ENCODE data around the gene MAP3K15. TPM values are rescaled to one million over a fixed set of nuclear protein-coding genes. Genes with fewer than 3 reads are reported as not detected.
A peak's percentile ranks its signal among the peaks of the same experiment; 100 is the strongest.

Gene MAP3K15
- total RNA-seq, 2 experiments from 2014 or later, result 0.21 to 0.38 TPM

DNA sequence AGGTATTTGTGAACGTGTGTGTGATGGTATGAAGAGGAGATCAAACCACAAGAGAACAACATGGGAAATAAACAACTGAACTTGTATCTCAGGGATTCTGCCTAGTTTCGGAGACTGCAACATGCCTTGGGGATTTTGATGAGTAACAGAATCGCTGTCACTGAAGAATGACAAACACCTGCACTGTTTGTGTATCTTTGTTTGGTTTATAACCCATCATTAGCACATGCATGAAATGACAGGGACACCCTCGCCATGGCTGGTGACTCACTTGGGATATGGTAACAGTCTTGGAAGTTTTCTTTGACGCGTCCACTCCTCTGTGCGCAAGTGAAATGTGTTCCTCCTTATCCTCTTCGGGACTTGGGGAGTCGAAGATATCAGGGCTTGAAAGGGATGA lies 30.3 kb upstream of the MAP3K15 start:
- ATAC-seq (no peak), DNase-seq (no peak)
- Mint-ChIP-seq H3K27me3 (no peaks in the 10 kb centered on the region), H3K4me1 (peaks cover 31% of the 10 kb centered on the region), H3K36me3 (peaks cover 44% of the 10 kb centered on the region), H3K9me3 (ENCODE audit: low read depth) (no peaks in the 10 kb centered on the region), H3K4me3 (no peak overlapping the region), H3K27ac (peak overlapping the region; percentile 6)
- CTCF ChIA-PET, result interaction anchor here (0.6 kb wide), 1 partner anchor 45 kb away, joined by 3 read pairs; no protein-coding TSS in a partner anchor

DNA sequence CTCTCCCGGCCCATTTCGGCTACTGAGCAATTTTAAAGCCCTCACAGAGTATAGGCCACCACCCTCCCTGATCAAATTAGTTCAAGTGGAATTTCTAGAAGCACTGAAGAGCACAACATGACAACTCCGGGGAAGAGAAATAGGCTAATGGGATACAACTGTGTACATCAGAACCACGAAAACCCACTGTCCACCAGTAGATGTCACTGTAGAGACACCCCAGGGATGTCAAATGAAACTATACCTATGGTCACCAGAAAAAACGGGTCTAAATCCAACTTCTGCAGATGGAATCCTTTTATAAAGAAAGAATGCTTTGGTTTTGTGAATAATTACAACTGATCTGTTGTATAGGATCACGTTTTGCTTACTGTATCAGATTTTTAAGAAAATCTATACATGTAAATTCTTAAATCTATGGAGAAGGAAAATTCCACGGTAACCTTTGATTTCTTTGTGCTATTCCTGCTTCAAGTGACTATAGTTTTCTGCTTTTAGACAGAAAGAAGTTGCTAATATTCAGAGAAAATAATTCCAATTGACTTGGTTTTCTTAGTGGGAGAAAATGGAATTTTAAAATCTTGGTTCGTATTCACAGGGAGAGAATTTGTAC lies 29.5 kb upstream of the MAP3K15 start:
- DNase-seq, result peak; percentile 53

DNA sequence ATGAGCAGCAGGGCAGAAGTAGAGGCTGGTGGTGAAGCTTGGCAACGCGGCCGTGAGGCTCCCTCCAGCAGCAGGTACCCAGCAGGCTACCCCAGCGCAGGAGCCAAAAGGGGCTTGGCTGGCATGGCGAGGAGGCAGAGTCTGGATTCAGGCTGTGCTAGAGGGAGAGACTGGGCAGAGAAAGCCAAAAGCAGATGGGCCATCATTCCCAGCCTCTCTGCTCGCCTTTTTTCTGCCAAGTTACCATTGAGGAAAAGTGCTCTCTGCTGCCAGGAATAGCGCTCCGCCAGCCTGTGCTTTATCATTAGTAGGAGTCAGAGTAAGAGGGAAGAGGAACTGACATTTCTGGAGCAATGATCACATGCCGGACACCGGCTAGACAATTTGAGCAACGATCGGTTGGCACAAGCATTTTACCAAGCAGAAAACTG lies 28.7 kb upstream of the MAP3K15 start:
- CTCF ChIA-PET, result no interaction called here
- H3K27me3 Mint-ChIP-seq, result no peaks in the 10 kb centered on the region
- peaks cover 16% of the 10 kb centered on the region for H3K4me1 Mint-ChIP-seq
- DNase-seq, result no peak
- H3K4me3 Mint-ChIP-seq, result no peak overlapping the region
- no peak for ATAC-seq
- H3K9me3 Mint-ChIP-seq (ENCODE audit: low read depth), result no peaks in the 10 kb centered on the region
- H3K36me3 Mint-ChIP-seq, result peaks cover 41% of the 10 kb centered on the region
- H3K27ac Mint-ChIP-seq, result no peak overlapping the region

More for the DNA sequence above, 29.5 kb upstream of the MAP3K15 start:
- Mint-ChIP-seq H3K27ac (peak overlapping the region; percentile 58), H3K4me3 (no peak overlapping the region), H3K36me3 (peaks cover 44% of the 10 kb centered on the region), H3K4me1 (peaks cover 23% of the 10 kb centered on the region), H3K27me3 (no peaks in the 10 kb centered on the region), H3K9me3 (ENCODE audit: low read depth) (no peaks in the 10 kb centered on the region)
- CTCF ChIA-PET, result no interaction called here
- ATAC-seq, result peak; percentile 61

DNA sequence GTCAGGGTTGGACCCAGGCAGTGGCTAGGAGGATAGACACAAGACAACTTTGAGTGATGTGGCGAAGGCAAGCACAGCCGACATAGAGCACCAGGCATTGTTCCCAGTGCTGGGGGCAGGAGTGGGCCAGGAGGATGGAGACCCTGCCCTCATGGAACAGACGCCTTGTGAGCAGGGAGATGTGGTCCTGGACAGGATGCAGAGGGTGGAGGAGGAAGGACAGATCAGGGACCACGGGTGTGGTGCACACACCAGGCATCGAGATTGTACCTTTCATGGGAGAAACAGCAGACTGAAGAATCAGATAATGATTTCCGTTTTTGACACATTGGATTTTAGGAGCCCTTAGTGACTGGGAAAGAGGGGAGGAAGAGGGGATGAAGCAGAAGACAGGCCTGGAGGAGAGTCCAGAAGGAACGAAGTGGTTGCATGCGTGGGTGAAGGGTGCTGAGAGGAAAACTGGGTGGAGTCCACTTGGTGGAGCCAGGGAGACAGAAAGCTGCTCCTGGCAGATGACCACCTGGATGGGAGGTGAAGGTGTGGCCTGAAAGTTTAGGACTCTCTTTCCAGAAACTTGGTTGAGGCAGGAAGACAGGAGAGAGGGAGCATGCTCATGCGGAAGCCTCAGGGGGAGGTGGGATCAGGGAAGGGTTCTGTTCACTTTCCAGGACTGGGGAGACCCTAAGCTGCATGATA lies 27.9 kb upstream of the MAP3K15 start:
- Mint-ChIP-seq H3K27ac (no peak overlapping the region), H3K4me3 (no peak overlapping the region), H3K27me3 (no peaks in the 10 kb centered on the region), H3K36me3 (peaks cover 34% of the 10 kb centered on the region), H3K4me1 (peaks cover 8% of the 10 kb centered on the region), H3K9me3 (ENCODE audit: low read depth) (no peaks in the 10 kb centered on the region)
- ATAC-seq (no peak), DNase-seq (no peak)
- CTCF ChIA-PET, result no interaction called here

DNA sequence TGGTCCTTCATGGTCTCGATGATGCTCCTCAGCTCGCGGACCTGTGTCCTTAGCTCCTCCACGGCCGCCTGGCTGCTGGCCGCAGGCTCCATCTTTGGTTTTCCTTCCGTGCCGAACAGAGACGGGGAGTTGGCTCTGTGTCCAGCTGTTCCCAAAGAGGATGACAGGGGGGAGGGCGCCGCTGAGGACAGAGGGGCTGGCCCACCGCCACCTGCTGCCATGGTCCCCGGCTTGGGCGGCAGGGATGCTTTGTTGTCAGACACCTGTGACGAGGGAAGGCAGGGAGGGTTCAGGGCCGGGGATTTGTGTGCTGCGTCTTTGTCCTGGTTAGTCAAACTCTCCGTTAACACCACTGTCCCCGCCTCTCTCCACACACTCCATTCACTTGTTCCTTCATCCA lies 26.6 kb upstream of the MAP3K15 start:
- H3K9me3 Mint-ChIP-seq (ENCODE audit: low read depth), result no peaks in the 10 kb centered on the region
- ATAC-seq (no peak), DNase-seq (no peak)
- no peaks in the 10 kb centered on the region for H3K27me3 Mint-ChIP-seq
- peaks cover 5% of the 10 kb centered on the region for H3K4me1 Mint-ChIP-seq
- H3K4me3 Mint-ChIP-seq, result no peak overlapping the region
- H3K36me3 Mint-ChIP-seq, result peaks cover 26% of the 10 kb centered on the region
- no peak overlapping the region for H3K27ac Mint-ChIP-seq
- CTCF ChIA-PET, result no interaction called here

DNA sequence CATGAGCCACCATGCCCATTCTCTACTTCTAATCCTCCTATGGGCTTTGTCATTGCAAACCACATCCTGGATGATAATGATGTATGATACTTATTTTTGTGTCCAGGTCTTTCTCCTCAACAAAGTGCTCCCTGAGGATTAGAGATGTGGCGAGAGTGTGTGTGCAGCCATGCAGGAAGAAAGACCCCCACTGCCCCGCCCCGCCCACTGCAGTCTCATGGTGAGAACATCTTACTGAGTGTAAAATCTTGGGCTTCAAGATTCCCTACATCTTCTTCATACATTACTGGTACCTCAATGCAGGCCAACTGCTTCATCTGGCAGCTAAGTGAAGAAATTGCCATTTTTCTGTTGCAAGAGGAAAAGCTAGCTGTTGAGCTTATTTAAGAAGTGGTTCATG lies 25.9 kb upstream of the MAP3K15 start:
- H3K4me1 Mint-ChIP-seq, result peaks cover 5% of the 10 kb centered on the region

DNA sequence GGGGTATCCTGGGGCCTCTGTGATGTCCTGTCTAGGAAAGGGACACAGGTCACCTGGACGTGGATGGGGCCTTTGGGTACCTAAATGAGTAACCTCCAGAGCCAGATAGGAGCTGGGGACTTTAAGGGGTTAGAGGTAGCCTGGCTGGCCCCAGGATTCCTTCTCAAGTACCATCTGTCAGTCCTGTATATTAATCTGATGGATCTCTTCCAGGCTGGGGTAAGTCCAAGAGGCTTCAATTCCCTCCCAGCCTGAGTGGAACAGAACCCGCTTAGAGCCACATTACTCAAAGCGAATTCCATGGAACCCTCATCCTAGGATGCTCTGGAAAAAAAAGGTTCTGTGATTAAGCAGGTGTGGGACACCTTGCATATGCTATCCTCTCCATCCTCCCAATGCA lies 24.8 kb upstream of the MAP3K15 start:
- ATAC-seq, result no peak
- peaks cover 5% of the 10 kb centered on the region for H3K4me1 Mint-ChIP-seq
- H3K9me3 Mint-ChIP-seq (ENCODE audit: low read depth), result no peaks in the 10 kb centered on the region
- no peak overlapping the region for H3K4me3 Mint-ChIP-seq
- CTCF ChIA-PET, result no interaction called here
- no peak overlapping the region for H3K27ac Mint-ChIP-seq
- no peak for DNase-seq
- H3K27me3 Mint-ChIP-seq, result no peaks in the 10 kb centered on the region
- peaks cover 21% of the 10 kb centered on the region for H3K36me3 Mint-ChIP-seq

More for the DNA sequence above, 25.9 kb upstream of the MAP3K15 start:
- peaks cover 21% of the 10 kb centered on the region for H3K36me3 Mint-ChIP-seq
- ATAC-seq, result no peak
- CTCF ChIA-PET, result no interaction called here
- no peak overlapping the region for H3K27ac Mint-ChIP-seq
- H3K27me3 Mint-ChIP-seq, result no peaks in the 10 kb centered on the region
- no peaks in the 10 kb centered on the region for H3K9me3 Mint-ChIP-seq (ENCODE audit: low read depth)
- no peak overlapping the region for H3K4me3 Mint-ChIP-seq
- no peak for DNase-seq

DNA sequence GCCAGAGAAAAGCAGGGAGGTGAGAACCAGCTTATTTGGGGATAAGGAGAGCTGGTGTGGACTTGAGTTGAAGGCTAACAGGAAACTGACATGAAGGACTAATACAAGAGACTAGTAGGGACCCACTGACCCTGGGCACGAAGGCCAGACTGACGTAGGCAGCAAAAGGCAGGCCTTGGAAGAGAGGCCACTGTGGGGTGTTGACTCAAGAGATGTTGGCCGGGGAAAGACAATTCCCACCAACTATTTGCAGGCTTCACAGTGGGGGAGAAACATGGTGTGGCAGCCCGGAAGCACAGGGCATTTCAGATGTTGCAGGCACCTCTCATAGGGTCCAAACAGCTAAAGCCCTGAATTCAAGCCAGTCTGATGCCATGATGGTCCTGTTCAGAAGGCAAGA lies 24.4 kb upstream of the MAP3K15 start:
- DNase-seq, result no peak
- Mint-ChIP-seq H3K9me3 (ENCODE audit: low read depth) (no peaks in the 10 kb centered on the region), H3K27ac (no peak overlapping the region), H3K36me3 (peaks cover 19% of the 10 kb centered on the region), H3K4me1 (peaks cover 4% of the 10 kb centered on the region), H3K27me3 (no peaks in the 10 kb centered on the region), H3K4me3 (no peak overlapping the region)
- no peak for ATAC-seq
- CTCF ChIA-PET, result no interaction called here

DNA sequence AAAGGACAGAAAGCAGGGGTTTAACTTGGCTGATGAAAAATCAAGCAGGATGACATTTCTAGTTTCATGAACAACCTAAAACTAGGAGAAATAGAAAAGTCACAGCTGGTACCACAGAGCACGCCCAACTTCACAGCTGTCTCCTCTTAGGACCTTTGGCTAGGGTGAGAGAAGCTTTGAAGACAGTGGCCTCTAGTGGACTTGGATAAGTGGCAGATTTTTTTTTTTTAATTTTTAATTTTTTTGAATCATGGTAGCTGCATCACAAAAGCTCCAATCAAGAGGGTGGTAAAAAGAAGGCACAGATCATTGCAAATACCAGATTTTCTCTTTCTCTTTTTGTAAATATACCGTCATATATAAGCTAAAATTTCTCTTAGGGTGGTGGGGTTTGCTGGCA lies 20.2 kb upstream of the MAP3K15 start:
- peaks cover 2% of the 10 kb centered on the region for H3K36me3 Mint-ChIP-seq
- DNase-seq (no peak), ATAC-seq (no peak)
- H3K4me3 Mint-ChIP-seq, result no peak overlapping the region
- H3K4me1 Mint-ChIP-seq, result no peaks in the 10 kb centered on the region
- no peak overlapping the region for H3K27ac Mint-ChIP-seq
- no peaks in the 10 kb centered on the region for H3K9me3 Mint-ChIP-seq (ENCODE audit: low read depth)
- CTCF ChIA-PET, result interaction anchor here (0.7 to 1.3 kb wide), 3 partner anchors 14 to 164 kb away, joined by 3 to 4 read pairs (median 3); no protein-coding TSS in a partner anchor
- no peaks in the 10 kb centered on the region for H3K27me3 Mint-ChIP-seq

DNA sequence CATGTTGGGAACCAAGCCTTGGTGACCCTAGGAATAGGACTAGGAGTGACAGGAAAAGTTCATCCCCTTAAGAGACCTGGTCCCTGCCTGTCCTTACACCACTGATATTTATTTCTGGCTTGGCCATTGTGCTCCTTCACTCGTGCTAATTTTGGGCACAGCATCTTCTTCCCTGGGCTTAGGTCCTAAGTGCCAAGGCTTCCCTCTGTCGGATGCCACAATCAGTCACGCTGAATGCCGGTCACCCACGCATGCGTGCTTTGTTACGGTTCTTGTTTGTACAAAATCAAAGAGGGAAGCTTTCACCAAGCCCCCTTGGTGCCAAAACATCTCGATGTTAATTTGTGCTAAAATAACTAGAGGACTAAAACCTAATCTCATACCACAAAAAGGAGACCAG lies 17.4 kb upstream of the MAP3K15 start:
- CTCF ChIA-PET, result no interaction called here
- Mint-ChIP-seq H3K27ac (no peak overlapping the region), H3K27me3 (no peaks in the 10 kb centered on the region), H3K9me3 (ENCODE audit: low read depth) (no peaks in the 10 kb centered on the region), H3K4me3 (no peak overlapping the region), H3K4me1 (no peaks in the 10 kb centered on the region), H3K36me3 (peaks cover 2% of the 10 kb centered on the region)
- ATAC-seq, result no peak
- DNase-seq, result no peak

DNA sequence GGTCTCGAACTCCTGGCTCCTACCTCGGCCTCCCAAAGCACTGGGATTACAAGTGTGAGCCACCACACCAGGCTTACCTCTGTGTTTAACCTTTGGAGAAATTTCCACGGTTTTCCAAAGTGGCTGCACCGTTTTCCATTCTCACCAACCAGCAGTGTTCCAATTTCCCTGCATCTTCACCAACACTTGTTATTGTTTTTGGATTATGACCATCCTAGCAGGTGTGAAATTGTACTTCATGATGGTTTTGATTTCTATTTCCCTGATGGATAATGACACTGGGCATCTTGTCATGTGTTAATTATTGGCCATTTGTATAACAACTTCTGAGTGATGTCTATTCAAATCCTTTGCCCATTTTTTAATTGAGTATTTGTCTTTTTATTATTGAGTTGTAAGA lies 2.7 kb upstream of the MAP3K15 start:
- DNase-seq, result no peak
- Mint-ChIP-seq H3K4me3 (no peak overlapping the region), H3K27me3 (peaks cover 34% of the 10 kb centered on the region), H3K27ac (no peak overlapping the region), H3K36me3 (no peaks in the 10 kb centered on the region), H3K4me1 (no peaks in the 10 kb centered on the region), H3K9me3 (ENCODE audit: low read depth) (no peaks in the 10 kb centered on the region)
- no peak for ATAC-seq
- CTCF ChIA-PET, result no interaction called here

DNA sequence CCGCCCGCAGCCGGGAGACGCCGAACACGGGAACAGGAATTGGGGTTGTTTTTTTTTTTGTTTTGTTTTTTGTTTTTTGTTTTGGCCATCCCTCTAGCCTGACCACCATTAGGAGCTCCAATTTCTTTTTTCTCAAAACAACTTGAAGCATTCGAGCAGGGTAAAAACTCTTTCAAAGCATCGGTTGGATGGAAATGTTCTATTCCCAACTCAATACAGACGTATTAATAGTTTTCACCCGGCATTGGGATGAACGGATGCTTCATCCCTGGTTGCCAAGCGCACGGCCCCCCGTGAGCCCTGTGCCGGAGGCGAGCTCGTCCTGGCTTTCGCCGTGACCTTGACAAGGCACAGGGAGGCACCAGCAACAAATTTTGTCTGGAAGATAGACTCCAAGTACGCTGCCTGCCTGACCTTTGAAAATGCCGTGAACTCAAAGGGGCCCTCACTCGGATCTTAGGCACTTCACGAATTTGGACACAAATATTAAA lies 352 bp upstream of the MAP3K15 start:
- Mint-ChIP-seq H3K9me3 (ENCODE audit: low read depth) (no peaks in the 10 kb centered on the region), H3K27me3 (peaks cover 37% of the 10 kb centered on the region), H3K4me1 (peaks cover 2% of the 10 kb centered on the region), H3K27ac (no peak overlapping the region), H3K36me3 (no peaks in the 10 kb centered on the region), H3K4me3 (peak overlapping the region; percentile 22)
- CTCF ChIA-PET, result interaction anchor here (0.7 to 1.2 kb wide), 3 partner anchors 15 to 897 kb away, joined by 3 read pairs; no protein-coding TSS in a partner anchor
- DNase-seq, result no peak
- ATAC-seq, result no peak

DNA sequence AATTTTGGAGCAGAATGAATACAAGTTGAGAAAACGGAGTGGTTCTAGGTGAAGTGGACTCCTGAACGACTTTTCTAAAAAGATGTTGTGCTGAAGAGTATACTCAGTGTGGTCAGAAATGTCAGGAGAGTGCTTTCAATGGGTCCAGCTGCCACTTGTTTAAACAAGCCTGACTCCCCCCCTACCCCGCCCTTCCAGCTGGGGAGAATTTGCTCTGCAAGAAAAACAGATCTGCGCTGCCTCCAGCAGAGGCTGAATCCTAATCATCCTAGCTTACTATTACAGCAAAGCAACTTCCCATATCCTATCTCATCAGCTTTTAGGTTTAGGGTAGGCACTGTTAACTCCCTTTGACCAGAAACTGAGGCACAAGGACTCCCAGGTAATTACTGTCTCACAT lies 1.9 kb downstream of the MAP3K15 start:
- DNase-seq, result no peak
- no peaks in the 10 kb centered on the region for H3K36me3 Mint-ChIP-seq
- H3K4me3 Mint-ChIP-seq, result no peak overlapping the region
- CTCF ChIA-PET, result no interaction called here
- H3K27me3 Mint-ChIP-seq, result peaks cover 42% of the 10 kb centered on the region
- no peaks in the 10 kb centered on the region for H3K9me3 Mint-ChIP-seq (ENCODE audit: low read depth)
- H3K27ac Mint-ChIP-seq, result no peak overlapping the region
- no peak for ATAC-seq
- H3K4me1 Mint-ChIP-seq, result peaks cover 2% of the 10 kb centered on the region

DNA sequence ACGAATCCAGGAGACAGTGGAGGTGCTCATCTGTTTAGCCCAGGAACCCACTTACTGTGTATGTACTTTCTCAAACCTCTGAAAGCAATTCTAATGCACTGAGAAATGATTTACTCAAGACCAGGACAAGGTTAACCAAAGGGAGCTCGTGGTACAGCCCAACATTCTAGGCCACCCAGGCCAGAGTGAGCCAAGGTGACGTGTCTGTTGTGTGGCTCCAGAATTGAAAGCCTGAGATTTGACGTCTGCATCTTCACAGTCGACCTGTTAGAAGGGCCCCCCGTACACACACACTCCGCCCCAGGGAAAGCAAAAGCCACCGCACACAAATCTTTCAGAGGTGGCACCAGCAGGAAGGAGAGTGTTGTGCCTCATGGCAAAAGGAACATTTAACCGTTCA lies 2.3 kb downstream of the MAP3K15 start:
- Mint-ChIP-seq H3K4me3 (no peak overlapping the region), H3K27ac (no peak overlapping the region), H3K27me3 (peaks cover 39% of the 10 kb centered on the region), H3K9me3 (ENCODE audit: low read depth) (no peaks in the 10 kb centered on the region), H3K36me3 (no peaks in the 10 kb centered on the region), H3K4me1 (peaks cover 2% of the 10 kb centered on the region)
- no peak for ATAC-seq
- no peak for DNase-seq
- CTCF ChIA-PET, result no interaction called here

All from activated CD8-positive, alpha-beta memory T cell treated with anti-CD3 and anti-CD28 coated beads, Interleukin-2, amount 10 ng/mL, durations not matched to agents 7 days and 5 days (primary cell).